Dermis microvascular lymphatic vessel endothelial cell (primary cell): Measurements from ENCODE around the gene MYCBP2. TPM values are rescaled to one million over a fixed set of nuclear protein-coding genes. Genes with fewer than 3 reads are reported as not detected.
A peak's percentile ranks its signal among the peaks of the same experiment; 100 is the strongest.
"Not testable (repeated sequence)": the region's sequence is repeated elsewhere in the genome, so short reads cannot be mapped to it uniquely, and the experiment has no call there.

ENCODE experiments used
- DNase-seq, 2 donors: peaks; one replicate each; pipeline versions ENCODE4 v3.0.0 to v3.0.0-alpha.2; 2010; ENCODE audit warnings: low read depth in 2 of 2
- total RNA-seq: library from RNA; depleted of rRNA; stranded (reverse); fragments of >200 nt; gene quantifications from 2 replicates; pipeline ENCODE4 v1.2.1, GENCODE V29; 2014

The MYCBP2 gene
- total RNA-seq, 1 donor from 2014 or later: 96.2 TPM

DNA sequence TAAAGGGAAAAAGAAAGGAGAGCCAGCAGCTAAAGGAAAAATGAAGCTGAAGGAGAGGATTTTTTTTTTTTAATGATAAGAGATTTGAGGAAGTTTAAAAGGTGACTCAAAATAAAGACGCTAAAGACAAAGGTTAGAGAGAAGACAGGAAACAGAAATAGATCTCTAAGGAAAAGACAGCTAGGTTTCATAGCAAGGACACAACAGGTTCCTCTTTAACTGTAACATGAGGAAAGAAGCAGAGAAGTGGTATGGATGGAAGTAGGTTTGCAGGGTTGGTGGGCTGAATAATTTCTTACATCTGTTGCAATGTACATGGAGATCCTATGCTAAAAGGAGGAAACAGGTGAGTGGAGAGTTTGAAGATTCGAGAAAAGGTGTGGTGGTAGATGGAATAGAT is 107.5 kb downstream of the MYCBP2 start:
- no peak for DNase-seq

- DNase-seq: no peak
These were observed 108.6 kb downstream of the MYCBP2 start for GRCh38 chr13:77218274-77218673.

GRCh38 chr13:77215543-77215942 is 111.4 kb downstream of the MYCBP2 start:
- DNase-seq: no peak

- DNase-seq: peak in 1 of 2 donors; percentile 64
These were observed 113.2 kb downstream of the MYCBP2 start for GRCh38 chr13:77213644-77214043.

GRCh38 chr13:77207943-77208342 is 119.0 kb downstream of the MYCBP2 start:
- peak in 1 of 2 donors; percentile 2 for DNase-seq

- not testable (repeated sequence) for DNase-seq
These were observed 127.9 kb downstream of the MYCBP2 start for GRCh38 chr13:77198995-77199394.

- no peak for DNase-seq
These were observed 130.8 kb downstream of the MYCBP2 start for GRCh38 chr13:77196052-77196618.

DNA sequence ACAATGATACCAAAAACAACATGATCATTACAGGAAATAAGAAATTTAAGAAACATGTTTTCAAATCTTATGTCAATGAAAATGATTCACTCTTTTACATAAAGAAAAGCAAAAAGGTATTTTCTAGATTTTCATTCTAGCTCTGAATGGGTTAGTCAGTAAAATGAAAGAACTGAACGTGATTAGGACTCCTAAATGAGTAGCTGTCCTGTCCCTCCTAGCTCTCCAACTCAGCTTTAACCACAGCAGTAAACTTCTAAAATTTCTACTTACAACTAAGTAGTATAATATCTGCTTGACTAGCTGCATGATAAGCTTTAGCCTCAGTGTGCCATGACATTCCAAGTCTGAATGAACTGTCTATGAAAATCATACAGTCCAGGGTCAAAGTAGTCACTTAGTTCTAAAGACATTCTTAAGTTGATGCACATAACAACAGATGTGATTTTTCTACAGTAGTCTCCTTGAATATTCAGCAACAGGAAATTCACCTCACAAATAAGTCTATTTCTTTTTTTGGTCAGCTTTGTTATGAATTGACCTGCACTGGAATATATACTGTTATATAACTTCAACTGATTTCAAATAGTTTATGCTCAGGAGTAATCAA is 136.4 kb downstream of the MYCBP2 start:
- DNase-seq: no peak

GRCh38 chr13:77185721-77186120 is 141.2 kb downstream of the MYCBP2 start:
- no peak for DNase-seq

DNA sequence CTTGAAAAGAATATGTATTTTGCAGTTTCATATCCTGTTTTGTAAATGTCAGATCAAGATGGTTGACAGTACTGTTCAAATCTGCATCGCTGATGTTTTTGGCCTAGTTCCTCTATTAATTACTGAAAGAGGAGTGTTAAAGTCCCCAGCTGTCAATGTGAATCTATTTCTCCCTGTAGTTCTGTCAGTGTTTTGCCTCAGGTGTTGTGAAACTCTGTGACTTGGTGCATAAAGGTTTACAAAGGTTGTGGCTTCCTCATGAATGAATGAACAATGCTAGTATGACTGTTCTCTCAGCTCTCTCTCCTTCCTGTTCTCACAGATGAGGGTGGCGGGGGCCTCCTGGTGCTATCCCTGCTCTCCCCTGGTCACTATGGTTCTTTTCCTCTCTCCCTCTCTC is 142.4 kb downstream of the MYCBP2 start:
- peak; percentile 4 to 39 for DNase-seq

GRCh38 chr13:77180011-77180410 is 146.9 kb downstream of the MYCBP2 start:
- DNase-seq: no peak

DNA sequence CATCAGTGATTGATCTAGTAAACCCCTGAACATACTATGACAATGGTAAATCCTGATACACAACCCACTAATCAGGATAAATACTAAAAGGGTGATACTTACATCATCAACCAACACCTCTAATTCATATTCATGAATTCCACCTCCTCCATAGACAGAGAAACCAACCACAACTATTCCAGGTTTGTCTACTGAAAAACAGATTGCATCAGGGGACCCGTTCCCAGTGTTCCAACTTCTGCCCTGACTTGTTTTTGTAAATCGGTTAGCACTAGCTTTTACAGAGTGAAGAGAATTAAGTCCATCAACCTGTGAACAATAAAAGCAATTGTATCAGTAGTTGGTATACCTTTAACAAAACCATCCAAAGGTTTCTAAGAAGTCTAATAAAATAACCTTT is 149.2 kb downstream of the MYCBP2 start:
- no peak for DNase-seq

- peak in 1 of 2 donors; percentile 2 for DNase-seq
These were observed 150.5 kb downstream of the MYCBP2 start for GRCh38 chr13:77176350-77176749.

GRCh38 chr13:77172650-77173049 is 154.2 kb downstream of the MYCBP2 start:
- no peak for DNase-seq

DNA sequence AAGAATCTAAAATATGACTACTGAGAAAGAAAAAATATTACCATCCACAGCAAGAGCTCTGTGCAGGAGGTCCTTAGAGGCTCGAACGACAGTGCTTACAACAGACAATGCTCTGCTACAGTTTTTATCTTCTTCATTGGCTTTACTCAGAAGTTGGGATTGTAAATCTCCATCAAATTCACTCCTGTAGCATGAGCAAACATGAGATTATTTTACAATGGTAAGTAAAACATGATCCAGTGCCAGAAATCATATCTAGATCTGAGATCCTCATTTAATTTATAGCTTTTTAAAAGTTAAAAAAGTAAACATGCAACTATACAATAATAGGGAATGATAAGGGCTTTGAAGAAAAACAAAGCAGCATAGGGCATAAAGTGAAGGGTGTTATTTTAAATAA is 155.4 kb downstream of the MYCBP2 start:
- no peak for DNase-seq

GRCh38 chr13:77168237-77168636 is 158.7 kb downstream of the MYCBP2 start:
- no peak for DNase-seq

- DNase-seq: no peak
These were observed 176.2 kb downstream of the MYCBP2 start for GRCh38 chr13:77150651-77151050.

GRCh38 chr13:77143431-77143830 is 183.5 kb downstream of the MYCBP2 start:
- no peak for DNase-seq

- DNase-seq: peak in 1 of 2 donors; percentile 5
These were observed 187.6 kb downstream of the MYCBP2 start for GRCh38 chr13:77139306-77139705.

DNA sequence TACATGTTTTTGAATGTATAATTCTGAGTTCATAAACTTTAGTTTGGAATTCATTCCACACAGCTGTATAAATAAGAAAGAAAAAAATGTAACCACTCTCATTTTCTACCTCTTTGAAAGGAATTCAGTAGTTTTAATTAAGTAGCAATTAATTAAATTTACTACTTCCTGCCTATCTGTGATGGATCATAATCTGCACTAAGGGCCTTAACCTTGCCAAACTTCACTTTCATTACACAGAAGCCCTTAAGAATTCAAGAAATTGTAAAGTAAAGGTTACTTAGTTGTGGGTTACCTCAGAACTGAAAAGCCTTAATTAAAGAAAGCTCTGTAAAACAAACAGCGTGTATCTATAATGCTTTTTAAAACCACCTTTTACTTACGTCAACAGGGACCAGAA is 188.1 kb downstream of the MYCBP2 start:
- DNase-seq: no peak

DNA sequence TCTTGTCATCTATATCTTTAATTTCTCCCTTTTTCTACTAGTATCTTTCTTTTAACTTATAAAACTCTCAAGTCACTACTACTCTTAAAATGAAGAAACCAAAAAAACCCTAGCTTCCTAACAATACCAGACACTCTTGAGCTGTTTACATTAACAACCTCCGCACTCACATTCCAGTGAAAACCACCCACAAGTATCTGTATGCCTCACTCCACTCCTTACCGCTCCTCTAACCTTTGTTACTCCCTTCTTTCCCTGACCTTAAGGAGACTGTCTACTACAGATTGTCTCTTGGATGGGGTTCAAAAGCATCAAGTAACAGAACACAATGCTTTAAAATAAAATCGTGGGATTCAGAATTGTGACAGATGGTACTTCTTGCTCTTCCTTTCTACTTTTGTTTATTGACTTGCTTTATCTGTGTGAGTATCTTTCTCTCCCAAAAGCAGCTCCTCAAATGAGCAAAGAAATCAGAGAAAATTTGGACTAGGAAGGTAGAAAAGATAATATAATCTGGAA is 189.9 kb downstream of the MYCBP2 start:
- no peak for DNase-seq

DNA sequence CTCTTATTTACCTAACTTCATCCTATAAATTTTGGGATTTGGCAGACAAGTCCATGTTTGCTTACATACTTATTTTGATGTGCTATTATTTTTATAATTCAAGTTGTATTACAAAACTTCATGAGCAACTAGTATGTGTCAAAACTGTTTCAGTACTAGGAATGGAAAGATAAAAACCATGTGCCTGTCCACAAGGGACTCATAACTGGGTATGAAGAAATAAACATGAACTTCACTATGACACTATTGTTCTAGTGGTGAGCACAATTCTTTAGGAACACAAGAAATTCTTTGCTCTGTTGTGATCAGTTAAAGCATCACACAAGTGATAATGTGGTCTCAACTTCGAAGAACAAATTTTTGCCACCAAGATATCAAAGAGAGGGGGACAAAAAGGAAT is 202.5 kb downstream of the MYCBP2 start:
- no peak for DNase-seq

- no peak for DNase-seq
These were observed 208.8 kb downstream of the MYCBP2 start for GRCh38 chr13:77118134-77118533.
